ENCODE results near the gene RYR3.

Gene RYR3

GRCh38 chr15:33831646-33832045, 520.9 kb downstream of the RYR3 start:
- H3K27me3 ChIP-seq (ENCODE audit: insufficient read depth, poor library complexity, severe bottlenecking): no peaks in the 10 kb centered on the region
- H3K4me1 ChIP-seq (ENCODE audit: insufficient read depth, poor library complexity, severe bottlenecking): no peaks in the 10 kb centered on the region
- H3K27ac ChIP-seq (ENCODE audit: poor library complexity, severe bottlenecking): no peak overlapping the region
- H3K4me3 ChIP-seq (ENCODE audit: severe bottlenecking): no peak overlapping the region
- no peaks in the 10 kb centered on the region for H3K36me3 ChIP-seq (ENCODE audit: low read depth)
- no peak for TF ChIP-seq CTCF (IDR thresholded peaks at IDR 0.05; ENCODE audit: poor library complexity, severe bottlenecking)
- ATAC-seq (ENCODE audit: low read depth): no peak
- H3K9me3 ChIP-seq (ENCODE audit: severe bottlenecking): no peaks in the 10 kb centered on the region
- DNase-seq (ENCODE audit: low spot score): no peak

GRCh38 chr15:33834892-33835743, 524.4 kb downstream of the RYR3 start:
- DNase-seq (ENCODE audit: low spot score): no peak
- no peak for ATAC-seq (ENCODE audit: low read depth)
- no peak overlapping the region for H3K4me3 ChIP-seq (ENCODE audit: severe bottlenecking)
- H3K9me3 ChIP-seq (ENCODE audit: severe bottlenecking): no peaks in the 10 kb centered on the region
- no peak for TF ChIP-seq CTCF (IDR thresholded peaks at IDR 0.05; ENCODE audit: poor library complexity, severe bottlenecking)
- no peaks in the 10 kb centered on the region for H3K27me3 ChIP-seq (ENCODE audit: insufficient read depth, poor library complexity, severe bottlenecking)
- H3K27ac ChIP-seq (ENCODE audit: poor library complexity, severe bottlenecking): no peak overlapping the region
- H3K36me3 ChIP-seq (ENCODE audit: low read depth): no peaks in the 10 kb centered on the region
- peaks cover 4% of the 10 kb centered on the region for H3K4me1 ChIP-seq (ENCODE audit: insufficient read depth, poor library complexity, severe bottlenecking)

- ATAC-seq (ENCODE audit: low read depth) (no peak), DNase-seq (ENCODE audit: low spot score) (no peak)
- no peak for TF ChIP-seq CTCF (IDR thresholded peaks at IDR 0.05; ENCODE audit: poor library complexity, severe bottlenecking)
- H3K27me3 ChIP-seq (ENCODE audit: insufficient read depth, poor library complexity, severe bottlenecking): no peaks in the 10 kb centered on the region
- no peak overlapping the region for H3K27ac ChIP-seq (ENCODE audit: poor library complexity, severe bottlenecking)
- H3K4me1 ChIP-seq (ENCODE audit: insufficient read depth, poor library complexity, severe bottlenecking): peaks cover 4% of the 10 kb centered on the region
- H3K4me3 ChIP-seq (ENCODE audit: severe bottlenecking): no peak overlapping the region
- H3K36me3 ChIP-seq (ENCODE audit: low read depth): no peaks in the 10 kb centered on the region
- no peaks in the 10 kb centered on the region for H3K9me3 ChIP-seq (ENCODE audit: severe bottlenecking)
Measured at GRCh38 chr15:33837294-33837693, 526.5 kb downstream of the RYR3 start.

- Histone ChIP-seq H3K4me1 (ENCODE audit: insufficient read depth, poor library complexity, severe bottlenecking) (peaks cover 4% of the 10 kb centered on the region), H3K4me3 (ENCODE audit: severe bottlenecking) (no peak overlapping the region), H3K9me3 (ENCODE audit: severe bottlenecking) (no peaks in the 10 kb centered on the region), H3K36me3 (ENCODE audit: low read depth) (no peaks in the 10 kb centered on the region), H3K27me3 (ENCODE audit: insufficient read depth, poor library complexity, severe bottlenecking) (no peaks in the 10 kb centered on the region), H3K27ac (ENCODE audit: poor library complexity, severe bottlenecking) (no peak overlapping the region)
- DNase-seq (ENCODE audit: low spot score): no peak
- TF ChIP-seq CTCF (IDR thresholded peaks at IDR 0.05; ENCODE audit: poor library complexity, severe bottlenecking): no peak
- no peak for ATAC-seq (ENCODE audit: low read depth)
Measured at GRCh38 chr15:33839540-33839939, 528.8 kb downstream of the RYR3 start.

GRCh38 chr15:33840615-33841014, 529.8 kb downstream of the RYR3 start:
- Histone ChIP-seq H3K4me3 (ENCODE audit: severe bottlenecking) (no peak overlapping the region), H3K27ac (ENCODE audit: poor library complexity, severe bottlenecking) (no peak overlapping the region), H3K9me3 (ENCODE audit: severe bottlenecking) (no peaks in the 10 kb centered on the region), H3K4me1 (ENCODE audit: insufficient read depth, poor library complexity, severe bottlenecking) (peaks cover 4% of the 10 kb centered on the region), H3K27me3 (ENCODE audit: insufficient read depth, poor library complexity, severe bottlenecking) (no peaks in the 10 kb centered on the region), H3K36me3 (ENCODE audit: low read depth) (no peaks in the 10 kb centered on the region)
- no peak for DNase-seq (ENCODE audit: low spot score)
- no peak for TF ChIP-seq CTCF (IDR thresholded peaks at IDR 0.05; ENCODE audit: poor library complexity, severe bottlenecking)
- no peak for ATAC-seq (ENCODE audit: low read depth)
